K562 (cell line): ENCODE results near the gene CISD3. TPM values are rescaled to one million over a fixed set of nuclear protein-coding genes. Genes with fewer than 3 reads are reported as not detected.
A peak's percentile ranks its signal among the peaks of the same experiment; 100 is the strongest.

Experiments
- ATAC-seq: fragments of 200-7000 bp; cut with Tn5 transposase; 3 replicates; pipeline ENCODE4 v1.9.1; 2020; ENCODE audit warnings: moderate library complexity
- BruUV-seq: library from RNA; stranded (reverse); fragments of 400-500 nt; replicated peaks from 2 replicates; lab custom pipeline; 2021; lab: Mats Ljungman, UMichigan
- CTCF ChIA-PET: fragments of 300-600 bp; formaldehyde crosslinking; extraction: SDS; loops from one replicate; lab custom pipeline; 2021; ENCODE audit warnings: low intra/inter-chr PET ratio; lab: Yijun Ruan, JAX
- POLR2A ChIA-PET: fragments of 300-600, 350-650 bp; sonication (Branson Sonifier 250); formaldehyde crosslinking; extraction: SDS; loops from one replicate; lab custom pipeline; 2021; ENCODE audit warnings: antibody characterized with exemption, inconsistent platforms; lab: Yijun Ruan, JAX
- DNase-seq, 4 experiments: peaks; one replicate each; pipeline versions ENCODE4 v3.0.0 to v3.0.0-alpha.2; 2011 to 2018; ENCODE audit warnings: low spot score in 3 of 4, mixed read lengths in 3 of 4; ENCODE audit errors: extremely low read depth in 1 of 4
- FAIRE-seq: peaks from 2 replicates; lab custom pipeline; 2011; peaks lifted over from hg19 to GRCh38; lab: Jason Lieb, UNC
- H2AFZ ChIP-seq: 2 replicates; pipeline ENCODE4 v1.6.0; 2011; ENCODE audit warnings: low read depth, low read length, control low read depth, inconsistent platforms
- H3K27ac ChIP-seq: fragments of 200-600 bp; 3 replicates; pipeline ENCODE4 v1.8.0; 2011; ENCODE audit warnings: low read depth, mild to moderate bottlenecking, control low read depth, inconsistent platforms, low read length, moderate library complexity, mixed read lengths; ENCODE audit errors: extremely low read depth
- H3K27me3 ChIP-seq, 2 experiments: fragments of 300-600 bp in 1 of 2; 2 replicates in 1 of 2; 3 replicates in 1 of 2; pipeline versions ENCODE4 v1.6.0 to v1.8.0; 2011; ENCODE audit warnings: inconsistent platforms in 2 of 2, low read length in 2 of 2, mild to moderate bottlenecking in 1 of 2, mixed read lengths in 1 of 2, moderate library complexity in 1 of 2; ENCODE audit not compliant: control insufficient read depth in 2 of 2, insufficient read depth in 2 of 2
- H3K36me3 ChIP-seq: fragments of 300-600 bp; 3 replicates; pipeline ENCODE4 v1.8.0; 2011; ENCODE audit warnings: mild to moderate bottlenecking, low read length, inconsistent platforms; ENCODE audit not compliant: control insufficient read depth, insufficient read depth
- H3K4me1 ChIP-seq, 2 experiments: fragments of 200-600 bp in 1 of 2; replicated peaks in 1 of 2; 2 replicates in 1 of 2; 3 replicates in 1 of 2; pipeline versions ENCODE4 v1.5.1 to v1.8.0; 2011; ENCODE audit warnings: inconsistent platforms in 2 of 2, low read length in 2 of 2, mild to moderate bottlenecking in 1 of 2, mixed read lengths in 1 of 2, moderate library complexity in 1 of 2; ENCODE audit not compliant: control insufficient read depth in 2 of 2, insufficient read depth in 2 of 2
- H3K4me2 ChIP-seq: 2 replicates; pipeline ENCODE4 v1.6.1; 2011; ENCODE audit warnings: low read length, control low read depth, inconsistent platforms, mixed read lengths; ENCODE audit not compliant: insufficient read depth
- H3K4me3 ChIP-seq: fragments of 200-600 bp; sonication (generic), shearing (Covaris generic); 2 replicates; pipeline ENCODE4 v1.5.1; 2016; ENCODE audit warnings: control low read depth, inconsistent platforms
- H3K79me2 ChIP-seq: fragments of 200-600 bp; 3 replicates; pipeline ENCODE4 v1.8.0; 2011; ENCODE audit warnings: low read length, inconsistent platforms; ENCODE audit not compliant: control insufficient read depth, insufficient read depth
- H3K9ac ChIP-seq, 2 experiments: 2 replicates each; pipeline versions ENCODE4 v1.6.0 to v1.6.1; 2011; ENCODE audit warnings: low read depth in 2 of 2, low read length in 2 of 2, control low read depth in 1 of 2, inconsistent platforms in 1 of 2, mild to moderate bottlenecking in 1 of 2, mixed read lengths in 1 of 2; ENCODE audit not compliant: insufficient read depth in 1 of 2
- H3K9me1 ChIP-seq: one replicate; pipeline ENCODE4 v1.6.0; 2011; ENCODE audit warnings: inconsistent platforms, mild to moderate bottlenecking, low read length, moderate library complexity; ENCODE audit not compliant: control insufficient read depth, insufficient read depth
- H3K9me3 ChIP-seq: replicated peaks from 2 replicates; pipeline ENCODE4 v1.5.1; 2011; ENCODE audit warnings: low read depth, low read length, inconsistent platforms; ENCODE audit not compliant: control insufficient read depth, insufficient read depth
- H4K20me1 ChIP-seq: replicated peaks from 2 replicates; pipeline ENCODE4 v1.6.1; 2011; ENCODE audit warnings: low read length, inconsistent platforms, mixed read lengths; ENCODE audit not compliant: control insufficient read depth, insufficient read depth
- CREM ChIP-seq: IDR thresholded peaks from 2 replicates; pipeline ENCODE4 v1.6.1; 2014; ENCODE audit warnings: antibody characterized with exemption, low read depth
- MYBL2 ChIP-seq, 2 experiments: fragments of 450-650 bp in 1 of 2; sonication (generic) in 1 of 2; formaldehyde crosslinking in 1 of 2; IDR thresholded peaks; 2 replicates each; pipeline versions ENCODE4 v1.6.1 to v1.8.1; 2017 to 2022; ENCODE audit warnings: borderline replicate concordance in 1 of 2, inconsistent platforms in 1 of 2, low read depth in 1 of 2, mild to moderate bottlenecking in 1 of 2, missing genetic modification reagents in 1 of 2, moderate library complexity in 1 of 2
- RBFOX2 ChIP-seq: fragments of 200-400 bp; formaldehyde crosslinking; IDR thresholded peaks from 2 replicates; pipeline ENCODE4 v1.6.1; 2017; ENCODE audit warnings: low read depth, mild to moderate bottlenecking, low read length, moderate library complexity
- WGBS: fragments of 100-300 bp; shearing (Covaris generic); methylation state at CpG from one replicate; pipeline ENCODE4 v1.1.6; 2016; ENCODE audit warnings: low coverage, mixed read lengths; ENCODE audit not compliant: insufficient coverage; ENCODE audit errors: missing lambda C conversion rate; 5-methylcytosine and 5-hydroxymethylcytosine counted together
- in situ Hi-C: fragments of 300-500 bp; cut with MboI; formaldehyde crosslinking; loops from 4 replicates; pipeline ENCODE4 v1.15.0; 2018; ENCODE audit warnings: inconsistent platforms, mixed read lengths
- intact Hi-C: fragments of 100-400 bp; cut with micrococcal nuclease; formaldehyde crosslinking; loops from 2 replicates; pipeline ENCODE4 v1.14.2; 2022
- polyA plus RNA-seq, 8 experiments: library from polyadenylated mRNA; depleted of rRNA in 4 of 8; stranded (reverse) in 5 of 8; unstranded in 3 of 8; fragments of >200 nt; fragmentation: Nextera tagmentation in 2 of 8; fragmentation: Illumina TruSeq in 1 of 8; extraction: Ambion mirVana in 2 of 8; extraction: Trizol in 1 of 8; gene quantifications; 2 replicates each; pipeline versions ENCODE4 v1.2.1 to v1.2.3, GENCODE V29; 2011 to 2014; ENCODE audit warnings: inconsistent platforms in 1 of 8, missing spikeins in 1 of 8
- total RNA-seq, 7 experiments: library from RNA; depleted of rRNA in 6 of 7; stranded (reverse); fragments of >200 nt in 6 of 7; fragmentation: Illumina TruSeq in 2 of 7; extraction: Trizol in 2 of 7; gene quantifications; 2 replicates each; pipeline versions ENCODE4 v1.2.1 to v1.2.3, GENCODE V29; 2011 to 2021; ENCODE audit warnings: low replicate concordance in 1 of 7

CISD3 gene
- total and polyA plus RNA-seq, 9 of the 15 experiments (the other 6 are each of a cell fraction or from before 2014, with no cell fraction given) = 5.0 to 60.7 (median 15.7) TPM

DNA sequence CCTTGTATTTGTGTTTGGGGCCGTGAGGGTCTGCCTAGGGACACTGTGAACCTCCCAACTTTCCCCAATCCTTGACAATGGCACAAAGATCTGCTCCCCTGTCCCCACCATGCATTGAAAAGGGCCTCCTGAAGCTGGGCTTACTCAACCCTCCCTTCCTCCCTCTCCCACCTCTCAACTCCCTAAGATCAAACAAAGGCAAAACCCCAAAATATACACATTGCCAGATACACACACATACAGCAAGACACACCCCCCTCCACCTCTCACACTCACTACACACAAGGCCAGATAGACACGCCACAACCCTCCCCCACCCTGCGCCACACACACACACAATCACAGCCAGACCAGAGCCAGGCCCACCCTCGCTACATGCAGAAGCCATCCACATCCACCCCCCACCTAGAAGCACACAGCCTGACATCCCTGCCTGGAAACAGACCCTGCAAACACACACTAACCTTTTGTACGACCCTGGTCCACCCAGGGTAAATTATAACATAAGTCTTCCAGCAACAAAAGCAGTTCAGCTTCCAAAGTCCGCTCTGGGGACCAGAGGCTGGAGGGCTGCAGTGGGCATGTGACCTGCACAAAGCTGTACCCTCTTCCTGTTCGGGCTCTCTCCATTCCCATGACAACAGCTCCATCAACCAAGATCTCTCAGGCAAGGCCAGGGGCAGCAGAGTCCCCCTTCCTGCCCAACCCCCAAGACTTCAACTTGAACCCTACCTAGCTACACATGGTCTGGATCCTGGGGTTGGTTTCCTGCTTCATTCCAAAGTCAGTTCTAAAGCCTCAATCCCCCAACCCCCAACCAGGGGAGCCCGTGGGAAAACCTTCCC, 16.1 kb downstream of the CISD3 start:
- peaks cover 10% of the 10 kb centered on the region; the same call in 1 of the 3 replicates for H3K36me3 ChIP-seq
- H3K4me3 ChIP-seq = peak overlapping the region; percentile 92
- peaks cover 9% of the 10 kb centered on the region for H4K20me1 ChIP-seq
- ChIA-PET CTCF (no interaction called here), POLR2A (interaction anchor here (0.6 to 0.9 kb wide), 5 partner anchors 10 to 41 kb away, joined by 3 to 4 read pairs (median 3); partner anchors contain the start of gene MLLT6)
- intact Hi-C loops = no loop called here
- peak overlapping the region; percentile 86 to 94; a peak in 3 of 4 replicates for H3K9ac ChIP-seq
- H2AFZ ChIP-seq = no peak overlapping the region
- H3K4me2 ChIP-seq = peak overlapping the region; percentile 92
- peaks cover 89% of the 10 kb centered on the region for H3K79me2 ChIP-seq
- ATAC-seq (no peak), FAIRE-seq (no peak), DNase-seq (no peak)
- TF ChIP-seq MYBL2 (IDR thresholded peaks at IDR 0.05; ENCODE audit: low read depth) (no peak), MYBL2 (CRISPR knock-in tag; IDR thresholded peaks at IDR 0.05; ENCODE audit: borderline replicate concordance) (no peak), RBFOX2 (peak; percentile 27; the same call in 1 of the 2 replicates), CREM (peak; percentile 16; the same call in 1 of the 2 replicates)
- H3K27me3 ChIP-seq = no peaks in the 10 kb centered on the region
- H3K4me1 ChIP-seq = peaks cover 22 to 61% of the 10 kb centered on the region in 2 experiments
- TSS peak; percentile 39 for BruUV-seq
- 55% methylated on average over 8 of the region's 8 CpGs for WGBS
- in situ Hi-C loops = no loop called here
- peaks cover 4% of the 10 kb centered on the region for H3K9me1 ChIP-seq
- no peaks in the 10 kb centered on the region for H3K9me3 ChIP-seq
- no peak overlapping the region; the same call in 2 of the 3 replicates for H3K27ac ChIP-seq
